RCC 7860 (cell line): ENCODE results near the gene CATSPERD.
"Not testable (repeated sequence)": the region's sequence is repeated elsewhere in the genome, so short reads cannot be mapped to it uniquely, and the experiment has no call there.

Experiments
- DNase-seq: peaks from one replicate; pipeline ENCODE4 v3.0.0-alpha.2; 2015; ENCODE audit warnings: low spot score
- FAIRE-seq: peaks from 2 replicates; lab custom pipeline; 2012; peaks lifted over from hg19 to GRCh38; lab: Jason Lieb, UNC

Gene CATSPERD

GRCh38 chr19:5686326-5686646, 34.2 kb upstream of the CATSPERD start:
- FAIRE-seq (no peak), DNase-seq (no peak)

DNA sequence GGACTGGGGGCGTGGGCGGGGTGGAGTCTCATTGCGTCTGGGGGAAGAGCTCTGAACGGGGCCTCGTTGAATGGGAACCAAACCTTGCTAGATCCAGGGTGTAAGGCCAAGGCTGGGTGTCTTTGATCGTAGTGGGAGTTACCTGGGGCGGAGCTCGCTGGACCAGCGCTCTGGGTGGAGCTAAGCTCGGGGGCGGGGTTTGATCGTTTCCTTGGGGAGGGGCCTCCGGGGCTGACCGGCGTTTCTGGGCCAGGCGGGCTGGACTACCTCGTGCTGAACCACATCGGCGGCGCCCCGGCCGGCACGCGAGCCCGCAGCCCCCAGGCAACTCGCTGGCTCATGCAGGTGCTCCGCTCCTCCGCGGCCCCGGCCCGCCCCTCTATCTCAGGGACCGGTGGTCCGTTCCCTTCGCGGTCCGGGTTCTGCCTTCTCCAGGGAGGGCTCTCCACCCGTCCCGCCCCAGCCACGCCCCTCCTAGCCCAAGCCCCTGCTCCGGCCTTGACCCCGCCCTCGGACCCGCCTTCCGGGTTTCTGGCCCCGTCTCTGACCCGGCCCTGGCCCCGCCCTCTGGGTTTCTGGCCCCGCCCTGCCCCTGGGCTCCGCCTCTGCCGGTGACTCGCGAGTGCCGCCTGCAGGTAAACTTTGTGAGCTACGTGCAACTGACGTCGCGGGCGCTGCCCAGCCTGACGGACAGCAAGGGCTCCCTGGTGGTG, 33.6 kb upstream of the CATSPERD start:
- FAIRE-seq (peak; percentile 64), DNase-seq (peak; percentile 88)

GRCh38 chr19:5687360-5688198, 32.9 kb upstream of the CATSPERD start:
- FAIRE-seq (no peak), DNase-seq (no peak)

DNA sequence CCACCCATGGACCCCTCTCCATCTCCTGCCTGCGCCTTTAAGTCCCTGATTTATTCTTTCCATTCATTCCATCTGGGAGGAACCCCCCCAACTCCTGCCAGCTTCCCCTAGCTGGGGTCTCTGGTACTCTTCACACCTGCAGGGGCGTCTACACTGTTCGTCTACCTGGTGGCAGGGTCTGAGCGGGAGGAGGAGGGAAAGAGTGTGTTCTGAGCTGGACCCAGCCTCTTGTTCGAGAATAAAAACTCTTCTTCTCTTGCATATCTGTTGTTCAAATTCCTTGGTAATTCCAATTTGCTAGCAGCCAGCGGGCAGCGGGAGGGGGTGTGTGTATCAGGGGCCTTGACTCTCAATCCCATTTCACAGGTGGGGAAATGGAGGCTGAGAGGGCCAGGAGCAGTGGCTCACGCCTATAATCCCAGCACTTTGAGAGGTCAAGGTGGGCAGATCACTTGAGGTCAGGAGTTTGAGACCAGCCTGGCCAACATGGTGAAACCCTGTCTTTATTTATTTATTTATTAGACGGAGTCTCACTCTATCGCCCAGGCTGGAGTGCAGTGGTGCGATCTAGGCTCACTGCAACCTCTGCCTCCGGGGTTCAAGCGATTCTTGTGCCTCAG, 32.1 kb upstream of the CATSPERD start:
- DNase-seq, FAIRE-seq: not testable (repeated sequence)

DNA sequence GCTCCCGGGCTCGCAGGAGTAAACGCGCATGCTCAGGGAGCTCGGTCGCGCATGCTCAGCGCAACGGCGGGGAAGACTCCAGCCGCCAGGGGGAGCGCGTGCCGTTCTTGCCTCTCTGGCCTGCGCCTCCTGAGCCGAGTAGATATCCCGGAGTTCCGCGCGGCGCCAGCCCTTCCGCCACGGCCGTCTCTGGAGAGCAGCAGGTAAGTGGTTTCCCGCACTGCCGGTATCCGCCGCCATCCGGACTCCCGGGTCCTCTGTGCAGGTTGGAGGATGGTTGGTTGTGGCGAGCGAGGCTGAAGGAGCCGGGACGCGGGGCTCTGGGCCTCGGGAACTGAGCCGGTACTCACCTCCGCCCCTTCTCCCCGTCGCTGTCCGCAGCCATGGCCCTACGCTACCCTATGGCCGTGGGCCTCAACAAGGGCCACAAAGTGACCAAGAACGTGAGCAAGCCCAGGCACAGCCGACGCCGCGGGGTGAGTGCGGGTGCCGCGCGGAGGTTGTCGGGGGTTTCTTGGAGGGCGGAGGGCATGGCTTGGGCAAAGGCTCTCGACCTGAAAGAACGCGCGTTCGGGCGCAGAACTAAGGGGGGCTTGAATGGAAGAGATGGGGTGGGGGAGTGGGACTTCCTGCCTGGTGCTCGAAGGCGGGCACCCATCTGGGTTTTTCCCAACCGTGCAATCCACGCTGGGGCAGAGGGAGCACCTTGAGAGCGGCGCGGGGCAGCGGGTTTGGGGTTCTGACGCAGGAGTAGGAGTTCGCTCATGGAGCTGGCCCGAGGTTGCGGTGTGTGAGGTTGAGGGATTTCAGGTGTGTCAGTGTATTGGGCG, 30.1 kb upstream of the CATSPERD start, which contains the start of gene RPL36:
RPL36 (plus strand) TSS at position 171 of the 830 bp plus-strand sequence; CDS start at position 384, 213 bp downstream.
- FAIRE-seq, result peak; percentile 54
- DNase-seq, result peak; percentile 94

GRCh38 chr19:5690955-5691821, 29.2 kb upstream of the CATSPERD start:
- DNase-seq (peak; percentile 55), FAIRE-seq (no peak)

DNA sequence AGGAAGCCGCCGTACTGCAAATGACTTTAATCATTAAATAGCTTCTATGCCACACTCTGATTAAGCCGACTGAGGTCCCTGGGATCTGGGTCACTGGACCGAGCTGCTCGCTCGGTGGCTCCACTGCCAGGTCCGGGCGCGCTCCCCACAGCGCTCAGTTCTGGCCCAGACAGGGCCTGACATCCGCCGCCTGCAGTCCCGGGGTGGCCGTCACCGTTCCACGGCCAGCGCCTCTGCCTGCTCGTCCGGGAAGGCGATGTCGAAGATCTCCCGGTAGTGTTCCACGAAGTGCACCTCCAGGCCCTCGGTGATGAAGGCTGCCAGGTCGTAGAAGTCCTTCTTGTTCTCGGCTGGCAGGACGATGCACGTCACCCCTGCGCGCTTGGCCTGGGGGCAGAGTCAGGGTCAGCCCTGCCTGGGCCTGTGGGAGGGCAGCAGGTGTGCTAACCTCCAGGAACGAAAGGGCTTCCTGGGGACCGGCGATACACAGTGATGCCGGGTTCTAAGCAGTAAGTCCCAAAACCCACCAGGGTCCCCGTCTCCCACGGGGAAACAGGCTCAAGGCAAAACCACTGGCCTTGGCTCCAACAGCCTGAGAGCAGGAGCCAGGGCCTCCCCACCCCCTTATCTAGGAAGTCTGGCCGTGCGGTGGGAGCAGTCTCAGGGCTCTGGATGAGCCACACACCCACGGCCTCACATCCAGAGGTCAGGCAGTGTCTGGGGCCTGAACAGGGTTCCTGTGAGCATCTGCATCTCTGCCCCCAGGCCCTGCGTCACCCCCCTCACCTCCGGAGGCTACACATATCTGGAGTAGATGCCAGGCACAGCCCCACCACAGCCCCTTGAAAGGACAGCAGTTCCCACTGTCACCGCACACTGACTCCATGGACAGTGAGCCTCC, 28.4 kb upstream of the CATSPERD start:
- FAIRE-seq, result no peak
- DNase-seq, result no peak

- no peak for FAIRE-seq
- DNase-seq, result no peak
Observed at GRCh38 chr19:5692723-5693194, 27.7 kb upstream of the CATSPERD start.

- FAIRE-seq (no peak), DNase-seq (no peak)
Observed at GRCh38 chr19:5693195-5694166, 27.0 kb upstream of the CATSPERD start.

DNA sequence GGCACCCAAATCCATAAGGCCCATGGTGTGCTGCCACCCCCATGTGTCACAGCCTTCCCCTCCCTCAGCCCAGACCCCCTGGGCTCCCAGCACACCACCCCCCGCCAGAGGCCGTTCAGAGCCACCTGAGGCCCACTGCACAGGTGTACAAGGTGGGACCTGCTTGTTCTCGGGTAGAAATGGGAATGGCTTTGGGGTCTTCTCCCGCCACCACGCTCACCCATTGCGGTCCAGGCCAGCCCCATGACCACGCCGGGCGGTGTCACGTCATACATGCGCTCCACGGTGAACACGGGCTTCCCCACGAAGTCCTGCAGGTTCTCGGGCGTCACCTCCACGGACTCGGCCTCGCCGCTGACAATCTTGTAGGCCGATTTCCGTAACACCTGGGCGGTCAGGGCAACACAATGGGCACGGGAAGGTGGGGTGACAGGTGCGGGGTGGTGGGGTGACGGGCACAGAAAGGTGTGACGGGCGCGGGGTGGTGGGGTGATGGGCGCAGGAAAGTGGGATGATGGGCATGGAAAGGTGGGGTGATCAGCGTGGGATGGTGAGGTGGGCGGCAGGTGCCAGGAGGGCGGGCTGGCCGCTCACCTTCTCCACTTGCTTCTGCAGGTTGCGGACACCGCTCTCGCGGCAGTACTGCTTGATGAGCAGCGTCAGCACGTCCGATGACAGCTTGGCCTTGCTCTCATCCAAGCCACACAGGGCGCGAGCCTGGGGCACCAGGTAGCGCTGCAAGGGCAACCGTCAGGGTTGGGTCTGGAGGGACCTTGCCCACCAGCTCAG, 26.1 kb upstream of the CATSPERD start:
- no peak for DNase-seq
- no peak for FAIRE-seq

DNA sequence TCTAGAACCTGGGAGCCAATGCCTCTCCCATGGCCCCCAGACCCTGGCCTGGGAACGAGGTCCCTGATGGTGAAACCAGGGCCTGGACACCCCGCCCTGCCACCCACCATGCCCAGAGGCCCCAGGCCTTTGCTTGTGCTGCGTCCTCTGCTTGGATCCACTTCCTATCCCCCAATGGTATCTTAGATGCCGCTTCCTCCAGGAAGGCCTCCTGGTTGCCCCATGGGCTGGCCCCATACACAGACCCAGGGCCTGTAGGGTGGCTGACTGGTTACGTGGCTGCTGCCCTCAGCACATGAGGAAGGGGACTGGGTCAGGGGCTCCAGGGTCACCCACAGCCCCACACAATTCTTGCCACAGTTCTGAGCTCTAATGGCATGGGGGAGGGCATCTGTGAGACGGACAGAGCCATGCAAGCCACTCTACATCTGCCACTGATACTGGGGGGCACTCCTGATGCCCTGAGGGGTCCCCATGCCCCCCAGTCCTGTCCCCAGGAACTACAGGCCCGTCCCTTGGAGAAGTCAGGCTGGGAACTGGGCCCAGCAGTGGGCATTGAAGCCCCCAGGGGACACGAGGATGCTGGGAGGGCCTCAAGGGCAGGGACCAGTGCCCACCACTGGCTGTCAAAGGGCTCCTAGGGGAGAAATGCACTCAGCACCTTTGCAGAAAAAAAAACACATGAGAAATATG, 25.3 kb upstream of the CATSPERD start:
- FAIRE-seq (no peak), DNase-seq (no peak)

DNA sequence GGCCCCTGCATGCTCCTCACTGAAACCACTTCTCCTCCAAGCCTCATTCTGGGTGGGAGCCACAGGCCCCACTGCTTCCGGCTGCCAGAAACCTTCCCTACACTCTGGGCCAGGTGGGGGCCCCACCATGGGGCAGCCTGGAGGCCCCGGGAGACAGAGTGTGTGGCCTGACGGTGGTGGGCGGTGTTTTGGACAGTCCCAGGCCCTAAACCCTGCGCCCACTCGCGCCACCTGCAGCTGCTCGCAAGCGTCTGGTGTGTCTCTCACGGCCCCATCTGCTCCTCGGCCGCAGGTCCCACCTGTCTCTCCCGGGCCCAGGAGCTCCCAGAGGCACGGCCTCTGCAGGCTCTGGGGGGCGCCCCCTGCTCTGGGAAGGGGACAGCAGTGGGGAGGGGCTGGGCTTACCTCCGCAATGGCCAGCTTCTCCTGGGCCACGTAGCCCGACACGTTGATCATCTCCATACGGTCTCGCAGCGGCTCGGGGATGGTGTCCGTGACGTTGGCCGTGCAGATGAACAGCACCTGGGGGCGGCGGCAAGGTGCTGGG, 24.7 kb upstream of the CATSPERD start:
- no peak for FAIRE-seq
- no peak for DNase-seq

- no peak for DNase-seq
- FAIRE-seq, result no peak
Observed at GRCh38 chr19:5696196-5697021, 24.0 kb upstream of the CATSPERD start.

- DNase-seq (no peak), FAIRE-seq (no peak)
Observed at GRCh38 chr19:5697022-5697889, 23.2 kb upstream of the CATSPERD start.
